GM19035 (cell line): ENCODE data around the gene HTR2B.
"Not testable (repeated sequence)": the region's sequence is repeated elsewhere in the genome, so short reads cannot be mapped to it uniquely, and the experiment has no call there.

Experiments used
- ATAC-seq: cut with Tn5 transposase; IDR thresholded peaks from one replicate; pipeline ENCODE4 v1.9.1; 2021; ENCODE audit not compliant: unreplicated experiment

The HTR2B gene

GRCh38 chr2:231124838-231125568 is at the start of gene HTR2B:
Gene HTR2B (minus strand): TSS chr2:231125042. CDS start chr2:231123764, 1,278 bp downstream.
- ATAC-seq = no peak

GRCh38 chr2:231174211-231174651 is 49.4 kb upstream of the HTR2B start:
- ATAC-seq = no peak

- no peak for ATAC-seq
Observed at GRCh38 chr2:231172025-231172424, 47.2 kb upstream of the HTR2B start.

GRCh38 chr2:231170055-231170454 is 45.2 kb upstream of the HTR2B start:
- ATAC-seq = no peak

GRCh38 chr2:231169488-231169887 is 44.6 kb upstream of the HTR2B start:
- no peak for ATAC-seq

GRCh38 chr2:231168460-231169139 is 43.8 kb upstream of the HTR2B start:
- ATAC-seq = no peak

GRCh38 chr2:231167745-231168459 is 43.1 kb upstream of the HTR2B start:
- no peak for ATAC-seq

- no peak for ATAC-seq
Observed at GRCh38 chr2:231163414-231164095, 38.7 kb upstream of the HTR2B start.

- ATAC-seq = no peak
Observed at GRCh38 chr2:231163011-231163410, 38.2 kb upstream of the HTR2B start.

- no peak for ATAC-seq
Observed at GRCh38 chr2:231161877-231162329, 37.1 kb upstream of the HTR2B start.

- no peak for ATAC-seq
Observed at GRCh38 chr2:231161252-231161839, 36.5 kb upstream of the HTR2B start.

- no peak for ATAC-seq
Observed at GRCh38 chr2:231160701-231161100, 35.9 kb upstream of the HTR2B start.

- ATAC-seq = no peak
Observed at GRCh38 chr2:231159306-231159705, 34.5 kb upstream of the HTR2B start.

- ATAC-seq = no peak
Observed at GRCh38 chr2:231152800-231153557, 28.1 kb upstream of the HTR2B start.

GRCh38 chr2:231146665-231147064 is 21.8 kb upstream of the HTR2B start:
- no peak for ATAC-seq

- no peak for ATAC-seq
Observed at GRCh38 chr2:231144896-231145295, 20.1 kb upstream of the HTR2B start.

GRCh38 chr2:231140808-231141207 is 16.0 kb upstream of the HTR2B start:
- ATAC-seq = not testable (repeated sequence)

- ATAC-seq = no peak
Observed at GRCh38 chr2:231139796-231140195, 15.0 kb upstream of the HTR2B start.

GRCh38 chr2:231138699-231139098 is 13.9 kb upstream of the HTR2B start:
- ATAC-seq = no peak
